Esophagus squamous epithelium (tissue), 4 donors: Measurements from ENCODE around the gene ATF4.
A peak's percentile ranks its signal among the peaks of the same experiment; 100 is the strongest.

Experiments
- CTCF ChIP-seq, 6 experiments: fragments of 450-650 bp in 4 of 6; fragments of 200-600 bp in 2 of 6; sonication (generic) in 2 of 6; IDR thresholded peaks; one replicate each; pipeline ENCODE4 v1.5.1; 2016 to 2019; ENCODE audit warnings: antibody characterized with exemption in 6 of 6, mild to moderate bottlenecking in 4 of 6, moderate library complexity in 4 of 6
- POLR2A ChIP-seq, 4 donors: fragments of 450-650 bp; IDR thresholded peaks; one replicate each; pipeline ENCODE4 v1.6.1; 2017; ENCODE audit warnings: antibody characterized with exemption in 4 of 4, mild to moderate bottlenecking in 4 of 4, moderate library complexity in 3 of 4

- peak in 3 of 6 experiments; percentile 15 to 29 (median 29) for TF ChIP-seq CTCF (IDR thresholded peaks at IDR 0.05)
- TF ChIP-seq POLR2A (IDR thresholded peaks at IDR 0.05), result no peak
Measured at GRCh38 chr22:39543095-39543494, 22.7 kb downstream of the ATF4 start.
